HEK293T (cell line): ENCODE results near the gene CHRM1.

Experiments used
- FOXM1 ChIP-seq: fragments of 450-650 bp; IDR thresholded peaks from 2 replicates; pipeline ENCODE4 v1.6.1; 2017; ENCODE audit warnings: mild to moderate bottlenecking, borderline replicate concordance
- SP1 ChIP-seq: fragments of 450-650 bp; IDR thresholded peaks from 2 replicates; pipeline ENCODE4 v1.6.1; 2017
- SUZ12 ChIP-seq: fragments of 450-650 bp; IDR thresholded peaks from 2 replicates; pipeline ENCODE4 v1.6.1; 2016; ENCODE audit warnings: mild to moderate bottlenecking

- no peak for TF ChIP-seq FOXM1
- TF ChIP-seq SUZ12 = no peak
- no peak for TF ChIP-seq SP1
Observed at GRCh38 chr11:62953811-62954210, 32.6 kb upstream of the CHRM1 start.
